ENCODE results near the gene ARHGAP9.
A peak's percentile ranks its signal among the peaks of the same experiment; 100 is the strongest.

DNA sequence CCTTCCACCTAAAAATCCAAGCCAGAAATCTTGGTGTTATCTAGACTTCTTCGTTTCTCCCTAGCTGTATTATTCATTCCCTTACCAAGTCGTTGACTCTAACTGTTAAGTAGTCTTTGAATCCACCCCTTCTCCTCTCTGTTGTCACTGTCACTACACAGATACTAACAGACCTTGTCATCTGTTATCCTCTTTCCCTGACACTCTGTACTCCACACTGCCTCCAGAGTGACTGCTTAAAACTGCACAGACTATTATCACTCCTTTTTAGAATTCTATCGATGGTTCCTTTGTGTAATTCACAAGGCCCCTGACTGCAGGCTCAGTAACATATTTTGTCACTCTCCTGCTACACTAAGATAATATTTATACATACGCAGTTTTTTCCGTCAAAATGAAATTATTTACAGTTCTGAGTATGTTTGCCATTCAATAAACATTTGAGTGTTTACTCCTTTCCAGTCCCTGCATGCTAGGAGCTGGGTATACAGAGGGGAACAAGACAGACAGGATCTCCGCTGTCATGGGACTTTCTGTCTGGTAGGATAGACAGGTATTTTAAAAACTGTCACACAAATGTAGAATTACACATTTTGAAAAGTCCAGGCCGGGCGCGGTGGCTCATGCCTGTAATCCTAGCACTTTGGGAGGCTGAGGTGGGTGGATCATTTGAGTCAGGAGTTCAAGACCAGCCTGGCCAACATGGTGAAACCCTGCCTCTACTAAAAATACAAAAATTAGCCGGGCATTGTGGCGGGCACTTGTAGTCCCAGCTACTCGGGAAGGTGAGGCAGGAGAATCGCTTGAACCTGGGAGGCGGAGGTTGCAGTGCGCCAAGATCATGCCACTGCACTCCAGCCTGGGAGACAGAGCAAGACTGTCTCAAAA is 12.0 kb upstream of the ARHGAP9 start:
- TF ChIP-seq, protein P1, sequence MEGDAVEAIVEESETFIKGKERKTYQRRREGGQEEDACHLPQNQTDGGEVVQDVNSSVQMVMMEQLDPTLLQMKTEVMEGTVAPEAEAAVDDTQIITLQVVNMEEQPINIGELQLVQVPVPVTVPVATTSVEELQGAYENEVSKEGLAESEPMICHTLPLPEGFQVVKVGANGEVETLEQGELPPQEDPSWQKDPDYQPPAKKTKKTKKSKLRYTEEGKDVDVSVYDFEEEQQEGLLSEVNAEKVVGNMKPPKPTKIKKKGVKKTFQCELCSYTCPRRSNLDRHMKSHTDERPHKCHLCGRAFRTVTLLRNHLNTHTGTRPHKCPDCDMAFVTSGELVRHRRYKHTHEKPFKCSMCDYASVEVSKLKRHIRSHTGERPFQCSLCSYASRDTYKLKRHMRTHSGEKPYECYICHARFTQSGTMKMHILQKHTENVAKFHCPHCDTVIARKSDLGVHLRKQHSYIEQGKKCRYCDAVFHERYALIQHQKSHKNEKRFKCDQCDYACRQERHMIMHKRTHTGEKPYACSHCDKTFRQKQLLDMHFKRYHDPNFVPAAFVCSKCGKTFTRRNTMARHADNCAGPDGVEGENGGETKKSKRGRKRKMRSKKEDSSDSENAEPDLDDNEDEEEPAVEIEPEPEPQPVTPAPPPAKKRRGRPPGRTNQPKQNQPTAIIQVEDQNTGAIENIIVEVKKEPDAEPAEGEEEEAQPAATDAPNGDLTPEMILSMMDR (IDR thresholded peaks at IDR 0.05; ENCODE audit: low read depth, low read length, poor library complexity, severe bottlenecking), result peak; percentile 39
- no peak for TF ChIP-seq EZH2phosphoT487 (IDR thresholded peaks at IDR 0.05; ENCODE audit: borderline replicate concordance, low read length)
